HG02798 (cell line): Measurements from ENCODE around the gene SLC39A11.
"Not testable (repeated sequence)": the region's sequence is repeated elsewhere in the genome, so short reads cannot be mapped to it uniquely, and the experiment has no call there.

ENCODE experiments used
- ATAC-seq: cut with Tn5 transposase; IDR thresholded peaks from one replicate; pipeline ENCODE4 v1.9.1; 2021; ENCODE audit warnings: mild to moderate bottlenecking; ENCODE audit not compliant: unreplicated experiment, poor library complexity

SLC39A11 gene

GRCh38 chr17:72775237-72775636 is 317.3 kb downstream of the SLC39A11 start:
- ATAC-seq: no peak

DNA sequence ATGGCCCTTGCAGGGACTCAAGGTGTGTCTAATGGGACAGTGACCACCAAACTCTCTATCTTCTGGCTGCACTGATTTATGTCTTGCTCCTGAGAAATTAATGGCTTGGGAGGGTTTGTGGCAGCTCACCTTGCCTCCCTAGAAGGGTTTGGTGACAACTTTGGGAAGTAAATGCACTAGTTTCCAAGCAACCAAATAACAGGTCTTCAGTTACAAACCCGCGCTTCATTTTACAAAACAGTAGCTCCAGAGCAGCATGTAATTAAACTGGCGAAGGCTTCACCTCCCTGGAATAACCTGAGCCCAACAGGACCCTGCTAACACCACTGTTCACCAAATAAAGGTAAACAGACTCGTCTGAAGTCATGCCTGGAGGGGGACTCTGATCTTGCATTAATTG is 318.3 kb downstream of the SLC39A11 start:
- no peak for ATAC-seq

DNA sequence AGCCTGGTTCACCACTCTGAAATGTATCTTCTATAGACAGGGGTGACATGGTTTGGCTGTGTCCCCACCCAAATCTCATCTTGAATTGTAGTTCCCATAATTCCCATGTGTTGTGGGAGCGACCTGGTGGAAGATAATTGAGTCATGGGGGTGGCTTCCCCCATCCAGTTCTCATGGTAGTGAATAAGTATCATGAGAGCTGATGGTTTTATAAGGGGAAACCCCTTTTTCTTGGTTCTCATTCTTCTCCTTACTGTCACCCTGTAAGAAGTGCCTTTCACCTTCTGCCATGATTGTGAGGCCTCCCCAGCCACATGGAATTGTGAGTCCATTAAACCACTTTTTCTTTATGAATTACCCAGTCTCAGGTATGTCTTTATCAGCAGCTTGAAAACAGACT is 319.3 kb downstream of the SLC39A11 start:
- not testable (repeated sequence) for ATAC-seq

DNA sequence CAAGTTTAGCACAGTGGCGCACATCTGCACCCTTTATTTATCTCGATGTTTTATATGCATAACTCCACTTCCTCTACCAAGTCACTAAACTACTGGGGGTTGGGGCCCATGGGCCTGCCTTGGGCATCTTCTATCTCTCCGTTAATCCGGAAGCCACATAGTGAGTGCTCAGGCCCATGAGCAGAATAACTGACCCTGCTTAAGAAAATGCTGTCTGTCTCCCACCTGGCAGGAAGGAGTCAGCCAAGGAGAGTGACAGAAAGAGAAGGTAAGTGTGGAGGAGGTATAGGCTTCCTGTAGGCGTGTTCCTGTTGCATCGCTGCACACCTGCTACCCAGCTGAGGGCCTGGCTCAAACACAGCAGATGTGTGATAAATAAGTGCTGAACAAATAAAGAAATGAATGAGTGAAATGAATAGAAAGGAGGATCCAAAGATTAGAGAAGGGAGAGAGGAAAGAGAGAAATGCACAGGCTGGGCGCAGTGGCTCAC is 320.1 kb downstream of the SLC39A11 start:
- ATAC-seq: no peak

- no peak for ATAC-seq
These were observed 320.8 kb downstream of the SLC39A11 start for GRCh38 chr17:72771734-72772133.

GRCh38 chr17:72766761-72767356 is 325.6 kb downstream of the SLC39A11 start:
- ATAC-seq: no peak

DNA sequence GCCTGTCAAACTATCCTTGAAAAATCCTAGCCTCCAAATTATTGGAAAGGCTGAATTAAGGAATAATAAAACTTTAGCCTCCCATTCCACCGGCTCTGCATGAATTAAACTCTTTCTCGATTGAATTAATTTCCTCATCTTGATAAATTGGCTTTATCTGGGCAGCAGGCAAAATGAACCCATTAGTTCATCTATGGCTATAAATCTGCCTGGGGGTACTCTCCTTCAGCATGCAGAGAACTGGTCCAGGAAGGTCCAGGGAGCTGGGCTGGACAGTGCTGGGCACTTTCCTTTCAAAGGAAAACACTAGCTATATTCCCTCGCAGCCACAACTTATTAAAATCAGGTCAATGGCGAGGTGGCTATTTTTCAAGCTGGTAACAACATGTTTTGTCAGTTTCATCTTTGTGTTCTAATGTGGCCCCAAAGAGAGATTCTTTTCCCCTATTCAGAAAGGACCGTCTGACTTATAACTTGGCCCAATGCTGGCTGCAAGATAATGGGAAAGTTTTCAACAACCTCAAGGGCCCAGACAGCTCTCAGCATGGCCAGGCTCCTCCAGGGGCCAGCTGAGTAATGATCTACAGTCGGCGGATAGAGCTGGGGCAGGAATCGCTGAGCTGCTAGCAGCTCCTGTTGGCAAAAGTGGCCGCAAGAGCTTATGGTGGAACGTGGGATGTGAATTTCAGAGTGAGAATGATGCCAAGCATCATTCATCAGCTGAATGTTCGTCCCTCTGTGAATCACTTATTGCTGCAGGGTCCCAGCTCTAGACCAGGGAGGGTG is 326.9 kb downstream of the SLC39A11 start:
- ATAC-seq: no peak

- no peak for ATAC-seq
These were observed 327.9 kb downstream of the SLC39A11 start for GRCh38 chr17:72764632-72765041.

DNA sequence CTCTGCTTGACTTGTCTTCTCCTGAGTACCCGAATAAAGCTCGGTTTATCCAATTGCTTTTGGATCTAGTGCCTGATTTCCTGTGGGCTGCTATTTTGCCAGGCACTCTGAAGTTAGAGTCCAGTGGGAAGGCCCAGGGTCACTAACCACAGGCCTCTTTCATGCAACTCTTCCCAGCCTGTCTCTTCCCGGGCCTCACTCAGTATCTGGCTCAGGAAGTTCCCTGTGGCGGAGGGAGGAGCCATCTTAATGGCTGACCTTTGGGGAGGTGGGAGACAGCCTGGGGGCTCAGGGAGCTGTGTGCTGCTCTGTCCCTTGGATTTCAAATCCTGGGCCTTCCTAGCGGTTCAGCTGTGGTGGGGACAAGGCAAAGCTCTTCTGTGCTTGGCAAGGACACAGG is 328.5 kb downstream of the SLC39A11 start:
- no peak for ATAC-seq

DNA sequence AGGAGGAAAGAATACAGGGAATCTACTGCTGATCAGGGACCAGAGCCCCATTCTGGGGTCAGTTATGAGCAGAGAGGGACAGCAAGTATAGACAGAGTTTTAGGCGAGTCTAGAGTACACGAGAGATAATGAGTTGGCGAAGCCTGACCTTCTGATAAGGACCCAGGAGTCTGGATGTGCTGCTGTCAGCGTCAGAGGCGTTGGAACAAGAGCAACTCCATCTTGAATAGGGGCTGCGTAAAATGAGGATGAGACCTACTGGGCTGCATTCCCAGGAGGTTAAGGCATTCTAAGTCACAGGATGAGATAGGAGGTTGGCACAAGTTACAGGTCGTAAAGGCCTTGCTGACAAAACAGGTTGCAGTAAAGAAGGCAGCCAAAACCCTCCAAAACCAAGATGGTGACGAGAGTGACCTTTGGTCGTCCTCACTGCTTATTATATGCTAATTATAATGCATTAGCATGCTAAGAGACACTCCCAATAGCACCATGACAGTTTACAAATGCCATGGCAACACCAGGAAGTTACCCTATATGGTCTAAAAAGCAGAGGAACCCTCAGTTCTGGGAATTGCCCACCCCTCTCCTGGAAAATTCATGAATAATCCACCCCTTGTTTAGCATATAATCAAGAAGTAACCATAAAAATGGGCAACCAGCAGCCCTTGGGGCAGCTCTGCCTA is 330.5 kb downstream of the SLC39A11 start:
- not testable (repeated sequence) for ATAC-seq

GRCh38 chr17:72761431-72761830 is 331.1 kb downstream of the SLC39A11 start:
- ATAC-seq: no peak

DNA sequence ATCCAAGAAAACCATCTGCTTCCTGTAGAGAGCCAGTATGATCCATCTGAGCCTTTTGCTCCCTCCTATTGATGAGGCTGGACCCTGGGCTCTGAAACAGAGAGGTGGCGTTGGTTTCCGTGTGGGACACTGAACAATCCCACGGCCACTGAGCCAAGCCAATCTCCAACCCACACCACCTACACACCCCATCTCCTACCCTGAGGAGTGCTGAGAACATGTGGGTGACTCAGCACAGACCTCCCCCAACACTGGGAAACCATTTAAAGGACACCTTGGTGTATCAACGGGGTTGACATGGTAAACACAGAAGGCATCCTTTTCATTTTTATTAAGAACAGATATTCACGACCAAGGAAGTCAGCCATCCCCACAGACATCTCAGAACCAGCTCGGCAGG is 332.1 kb downstream of the SLC39A11 start:
- no peak for ATAC-seq

DNA sequence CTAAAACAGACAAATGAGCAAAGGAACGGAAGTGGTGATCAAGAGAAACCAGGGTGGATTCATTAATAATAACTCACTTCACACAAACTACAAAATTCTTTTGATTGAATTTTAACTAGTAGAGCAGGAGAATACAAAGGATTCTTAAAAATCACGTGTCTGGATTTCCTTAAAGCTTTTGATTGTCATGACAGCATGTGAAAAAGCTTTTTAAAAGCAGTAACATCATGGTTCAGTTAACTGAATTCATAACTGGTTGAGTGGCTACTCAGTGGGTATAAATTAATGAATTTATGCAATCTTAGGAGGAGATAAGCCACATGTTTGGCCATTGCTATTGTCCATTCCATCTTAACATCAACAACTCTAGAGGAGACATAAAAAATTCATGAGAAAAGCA is 333.2 kb downstream of the SLC39A11 start:
- ATAC-seq: no peak

GRCh38 chr17:72756256-72756655 is 336.2 kb downstream of the SLC39A11 start:
- ATAC-seq: no peak

DNA sequence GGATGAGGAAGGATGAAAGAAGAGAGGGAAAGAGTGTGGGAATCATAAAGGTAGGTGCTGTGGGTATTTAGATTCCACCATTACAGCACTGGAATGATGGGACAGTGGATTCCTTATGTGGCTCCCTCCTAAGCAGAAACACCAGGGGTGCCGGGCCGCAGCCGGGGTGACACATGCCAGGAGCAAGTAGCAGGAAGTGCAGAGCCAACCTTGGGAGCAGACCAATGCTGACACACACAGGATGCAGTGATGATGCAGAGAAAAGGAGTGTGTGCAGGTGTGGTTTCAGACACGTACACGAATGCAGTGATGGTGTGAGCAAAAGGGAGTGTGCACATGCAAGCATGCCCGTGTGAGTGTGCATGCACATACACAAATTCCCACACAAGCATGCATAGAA is 338.0 kb downstream of the SLC39A11 start:
- ATAC-seq: no peak

DNA sequence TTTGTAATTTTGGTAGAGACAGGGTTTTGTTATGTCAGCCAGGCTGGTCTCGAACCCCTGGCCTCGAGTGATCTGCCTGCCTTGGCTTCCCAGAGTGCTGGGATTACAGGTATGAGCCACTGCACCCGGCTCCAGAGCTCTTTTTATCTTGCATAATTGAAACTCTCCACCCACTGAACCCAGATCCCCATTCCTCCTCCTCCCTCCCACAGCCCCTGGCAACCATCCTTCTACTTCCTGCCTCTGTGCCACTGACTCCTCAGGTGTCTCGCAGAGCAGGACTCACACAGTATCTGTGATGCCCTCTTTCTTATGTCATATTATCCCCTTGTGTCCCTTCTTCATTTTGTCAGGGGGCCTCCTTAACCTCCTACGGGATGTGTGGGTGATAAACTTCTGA is 340.7 kb downstream of the SLC39A11 start:
- no peak for ATAC-seq

- ATAC-seq: no peak
These were observed 343.3 kb downstream of the SLC39A11 start for GRCh38 chr17:72749119-72749572.

GRCh38 chr17:72747501-72747900 is 345.0 kb downstream of the SLC39A11 start:
- no peak for ATAC-seq

DNA sequence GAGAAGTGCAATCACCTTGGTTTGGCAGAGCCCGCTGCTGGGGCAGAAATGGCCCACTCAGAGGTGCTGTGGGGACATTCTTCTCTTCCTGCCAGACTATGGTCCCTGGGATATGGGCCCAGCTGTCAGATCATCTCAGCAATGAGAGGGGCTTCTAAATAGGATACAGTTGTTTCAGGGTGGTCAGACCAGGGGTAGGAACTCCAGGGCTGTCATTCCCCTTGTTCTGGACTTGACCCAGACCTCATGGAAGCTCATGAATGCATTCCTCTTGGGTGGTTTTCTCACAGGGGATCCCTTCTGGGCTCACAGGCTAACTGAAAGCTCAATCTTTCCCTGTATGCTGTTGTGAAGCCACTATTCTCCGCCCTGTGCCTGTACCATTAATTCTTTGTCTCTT is 347.2 kb downstream of the SLC39A11 start:
- no peak for ATAC-seq

- ATAC-seq: no peak
These were observed 349.4 kb downstream of the SLC39A11 start for GRCh38 chr17:72743037-72743467.

GRCh38 chr17:72737151-72737690 is 355.3 kb downstream of the SLC39A11 start:
- no peak for ATAC-seq
